Lung (tissue), 12 donors: ENCODE measurements around the gene PRADC1. TPM values are rescaled to one million over a fixed set of nuclear protein-coding genes. Genes with fewer than 3 reads are reported as not detected.

ENCODE experiments used
- ATAC-seq: fragments of 200-7000 bp; cut with Tn5 transposase; one replicate; pipeline ENCODE4 v1.9.1; 2020; ENCODE audit warnings: moderate number of reproducible peaks; ENCODE audit not compliant: insufficient read depth, low FRiP score
- DNase-seq, 3 donors: peaks; one replicate each; pipeline ENCODE4 v3.0.0-alpha.2; 2013 to 2017
- H3K27ac ChIP-seq, 2 donors: one replicate each; pipeline ENCODE4 v1.5.1; 2013; ENCODE audit warnings: mild to moderate bottlenecking in 2 of 2, moderate library complexity in 2 of 2, control low read depth in 1 of 2, inconsistent platforms in 1 of 2, low read depth in 1 of 2, low read length in 1 of 2
- H3K27me3 ChIP-seq, 3 donors: one replicate each; pipeline ENCODE4 v1.5.1; 2013; ENCODE audit warnings: low read length in 2 of 3; ENCODE audit not compliant: control insufficient read depth in 3 of 3, insufficient read depth in 3 of 3
- H3K36me3 ChIP-seq, 4 donors: one replicate each; pipeline ENCODE4 v1.5.1; 2013; ENCODE audit warnings: low read length in 4 of 4, mild to moderate bottlenecking in 1 of 4, moderate library complexity in 1 of 4; ENCODE audit not compliant: control insufficient read depth in 4 of 4, insufficient read depth in 4 of 4
- H3K4me1 ChIP-seq, 5 donors: one replicate each; pipeline ENCODE4 v1.5.1; 2013; ENCODE audit warnings: low read length in 5 of 5, mild to moderate bottlenecking in 2 of 5, moderate library complexity in 1 of 5; ENCODE audit not compliant: control insufficient read depth in 5 of 5, insufficient read depth in 5 of 5
- H3K4me3 ChIP-seq: one replicate; pipeline ENCODE4 v1.5.1; 2013; ENCODE audit warnings: mild to moderate bottlenecking, control low read depth, moderate library complexity
- H3K9ac ChIP-seq, 2 donors: one replicate each; pipeline ENCODE4 v1.5.1; 2013; ENCODE audit warnings: low read length in 2 of 2, control low read depth in 1 of 2; ENCODE audit not compliant: insufficient read depth in 1 of 2
- H3K9me3 ChIP-seq, 4 donors: one replicate each; pipeline ENCODE4 v1.5.1; 2013; ENCODE audit warnings: low read length in 3 of 4, mild to moderate bottlenecking in 1 of 4, moderate library complexity in 1 of 4; ENCODE audit not compliant: control insufficient read depth in 4 of 4, insufficient read depth in 3 of 4
- CTCF ChIP-seq: IDR thresholded peaks from 2 replicates; pipeline ENCODE4 v1.5.1; 2012; ENCODE audit warnings: mild to moderate bottlenecking; ENCODE audit errors: control extremely low read depth, extremely low read depth
- WGBS, 2 donors: extraction: QIAGEN DNeasy Blood & Tissue Kit; methylation state at CpG; one replicate each; pipeline ENCODE4 v1.1.7; 2013; 5-methylcytosine and 5-hydroxymethylcytosine counted together
- polyA plus RNA-seq, 2 donors: library from polyadenylated mRNA; stranded (reverse); fragments of 200-250 nt; gene quantifications; one replicate each; pipeline ENCODE4 v1.2.1, GENCODE V29; 2013
- total RNA-seq, 2 donors: library from RNA; depleted of rRNA in 1 of 2; stranded (reverse); fragments of >200 nt in 1 of 2; gene quantifications; one replicate each; pipeline ENCODE4 v1.2.1, GENCODE V29; 2014 to 2021
- donor health status: control.
- donor health status: control.
- donor health status: Bipolar disorder and iron deficiency.
- donor health status: healthy.
- donor health status: DM: yes; HTN: yes; CAD: no.

PRADC1 gene
- total and polyA plus RNA-seq, 4 donors, result 4.4 to 20.7 (median 18.7) TPM

- H3K9ac ChIP-seq, result peak within 1 kb of the TSS; percentile 76 to 82
These were observed 18.7 kb downstream of the PRADC1 start, which contains the start of gene SMYD5 for GRCh38 chr2:73214120-73215035. TSS of gene SMYD5 (plus strand) at chr2:73214245. CDS start at chr2:73214267, 22 bp downstream.

GRCh38 chr2:73212448-73213176 is 20.4 kb downstream of the PRADC1 start:
- H3K4me1 ChIP-seq, result peaks cover 0 to 8% (median 0%) of the 10 kb centered on the region in 5 donors
- no peak overlapping the region for H3K27ac ChIP-seq
- ATAC-seq (peak; percentile 54), DNase-seq (peak; percentile 75 to 80 (median 77))
- no peak overlapping the region for H3K9ac ChIP-seq
- peaks cover 0 to 2% (median 0%) of the 10 kb centered on the region in 4 donors for H3K36me3 ChIP-seq
- TF ChIP-seq CTCF, result peak; percentile 81
- H3K9me3 ChIP-seq, result no peaks in the 10 kb centered on the region
- H3K27me3 ChIP-seq, result no peaks in the 10 kb centered on the region
- 55% methylated on average over 20 of the region's 20 CpGs for WGBS, 2 donors
- no peak overlapping the region for H3K4me3 ChIP-seq

More at GRCh38 chr2:73214120-73215035, 18.7 kb downstream of the PRADC1 start, which contains the start of gene SMYD5:
- TF ChIP-seq CTCF, result no peak
- ATAC-seq (peak; percentile 92), DNase-seq (peak; percentile 88 to 90 (median 89))
- Histone ChIP-seq H3K27ac (peak within 1 kb of the TSS; percentile 37 to 79), H3K27me3 (no peaks in the 10 kb centered on the region), H3K36me3 (peaks cover 0 to 2% (median under 1%) of the 10 kb centered on the region in 4 donors), H3K4me1 (peaks cover 0 to 8% (median 0%) of the 10 kb centered on the region in 5 donors), H3K4me3 (peak within 1 kb of the TSS; percentile 96), H3K9me3 (no peaks in the 10 kb centered on the region)
- WGBS, 2 donors, result 0 to 1% methylated on average over 57 to 64 of the region's 64 CpGs

DNA sequence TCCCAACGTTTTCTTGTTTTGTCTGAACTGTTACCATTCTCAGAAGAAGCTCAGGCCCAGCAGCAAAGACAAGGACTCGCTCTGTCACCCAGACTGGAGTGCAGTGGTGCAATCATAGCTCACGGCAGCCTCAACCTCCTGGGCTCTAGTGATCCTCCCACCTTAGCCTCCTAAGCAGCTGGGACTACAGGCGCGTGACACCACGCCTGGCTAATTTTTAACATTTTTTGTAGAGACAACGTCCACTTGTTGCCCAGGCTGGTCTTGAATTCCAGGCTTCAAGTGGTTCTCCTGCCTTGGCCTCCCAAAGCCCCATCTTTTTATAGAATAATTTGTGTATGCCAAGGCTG is 21.0 kb downstream of the PRADC1 start:
- DNase-seq, result no peak
- Histone ChIP-seq H3K9ac (no peak overlapping the region), H3K4me1 (peaks cover 0 to 8% (median 0%) of the 10 kb centered on the region in 5 donors), H3K27ac (no peak overlapping the region), H3K9me3 (no peaks in the 10 kb centered on the region), H3K36me3 (peaks cover 0 to 2% (median 0%) of the 10 kb centered on the region in 4 donors), H3K4me3 (no peak overlapping the region), H3K27me3 (no peaks in the 10 kb centered on the region)
- no peak for ATAC-seq
- no peak for TF ChIP-seq CTCF
- WGBS, 2 donors, result 65 to 78% methylated on average over 7 of the region's 7 CpGs
